ENCODE results near the gene INPP4A. TPM values are rescaled to one million over a fixed set of nuclear protein-coding genes. Genes with fewer than 3 reads are reported as not detected.
A peak's percentile ranks its signal among the peaks of the same experiment; 100 is the strongest.

Gene INPP4A
- total RNA-seq, 2 donors from 2014 or later: 10.9 to 12.2 TPM

DNA sequence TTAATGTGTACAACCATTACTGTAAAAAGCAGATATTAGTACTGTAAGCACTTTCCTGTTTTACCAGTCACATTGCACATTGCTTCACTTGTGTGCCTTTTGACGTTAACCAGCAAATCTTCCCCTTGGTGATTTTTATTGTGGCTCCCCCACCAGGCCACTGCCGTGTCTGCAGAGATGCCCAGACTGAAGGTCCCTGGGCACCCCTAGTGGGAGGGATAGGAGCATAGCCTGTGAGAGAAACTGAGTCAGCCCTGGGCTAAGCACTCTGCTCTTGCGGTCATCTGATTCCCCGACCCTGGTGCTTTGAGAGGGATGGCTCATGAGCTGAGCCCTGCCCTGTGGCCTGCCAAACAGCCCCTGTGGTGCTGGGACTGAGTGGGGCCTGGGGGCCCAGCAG, 73.4 kb downstream of the INPP4A start:
- ATAC-seq: no peak
- no peaks in the 10 kb centered on the region for H3K27me3 ChIP-seq
- no peak for TF ChIP-seq POLR2A (IDR thresholded peaks at IDR 0.05)
- TF ChIP-seq, protein P1, sequence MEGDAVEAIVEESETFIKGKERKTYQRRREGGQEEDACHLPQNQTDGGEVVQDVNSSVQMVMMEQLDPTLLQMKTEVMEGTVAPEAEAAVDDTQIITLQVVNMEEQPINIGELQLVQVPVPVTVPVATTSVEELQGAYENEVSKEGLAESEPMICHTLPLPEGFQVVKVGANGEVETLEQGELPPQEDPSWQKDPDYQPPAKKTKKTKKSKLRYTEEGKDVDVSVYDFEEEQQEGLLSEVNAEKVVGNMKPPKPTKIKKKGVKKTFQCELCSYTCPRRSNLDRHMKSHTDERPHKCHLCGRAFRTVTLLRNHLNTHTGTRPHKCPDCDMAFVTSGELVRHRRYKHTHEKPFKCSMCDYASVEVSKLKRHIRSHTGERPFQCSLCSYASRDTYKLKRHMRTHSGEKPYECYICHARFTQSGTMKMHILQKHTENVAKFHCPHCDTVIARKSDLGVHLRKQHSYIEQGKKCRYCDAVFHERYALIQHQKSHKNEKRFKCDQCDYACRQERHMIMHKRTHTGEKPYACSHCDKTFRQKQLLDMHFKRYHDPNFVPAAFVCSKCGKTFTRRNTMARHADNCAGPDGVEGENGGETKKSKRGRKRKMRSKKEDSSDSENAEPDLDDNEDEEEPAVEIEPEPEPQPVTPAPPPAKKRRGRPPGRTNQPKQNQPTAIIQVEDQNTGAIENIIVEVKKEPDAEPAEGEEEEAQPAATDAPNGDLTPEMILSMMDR (IDR thresholded peaks at IDR 0.05): peak in 4 of 7 experiments; percentile 12 to 39 (median 23)
- H3K9me3 ChIP-seq: no peaks in the 10 kb centered on the region
- H3K27ac ChIP-seq: no peak overlapping the region
- H3K36me3 ChIP-seq (replicated peaks in 1 of 2; ENCODE audit: insufficient read depth in 1 of 2, low read depth in 2 of 2): no peaks in the 10 kb centered on the region
- no peak overlapping the region for H3K4me3 ChIP-seq
- DNase-seq: peak in 2 of 4 donors; percentile 19 to 35
- H3K4me1 ChIP-seq: peaks cover 5% of the 10 kb centered on the region
- intact Hi-C loops (cut with DNase I): no loop called here
- WGBS, 2 donors: 55 to 68% methylated on average over 3 to 4 of the region's 4 CpGs

- Histone ChIP-seq H3K27me3 (no peaks in the 10 kb centered on the region), H3K9me3 (no peaks in the 10 kb centered on the region), H3K4me1 (peaks cover 9% of the 10 kb centered on the region), H3K4me3 (no peak overlapping the region), H3K27ac (no peak overlapping the region), H3K36me3 (replicated peaks in 1 of 2; ENCODE audit: insufficient read depth in 1 of 2, low read depth in 2 of 2) (no peaks in the 10 kb centered on the region)
- DNase-seq (peak in 1 of 4 donors; percentile 34), ATAC-seq (no peak)
- intact Hi-C loops (cut with DNase I): no loop called here
- 46 to 57% methylated on average over 6 of the region's 6 CpGs for WGBS, 2 donors
- TF ChIP-seq, protein P1 (IDR thresholded peaks at IDR 0.05): no peak
- no peak for TF ChIP-seq POLR2A (IDR thresholded peaks at IDR 0.05)
Observed at GRCh38 chr2:98519156-98519555, 74.5 kb downstream of the INPP4A start.

DNA sequence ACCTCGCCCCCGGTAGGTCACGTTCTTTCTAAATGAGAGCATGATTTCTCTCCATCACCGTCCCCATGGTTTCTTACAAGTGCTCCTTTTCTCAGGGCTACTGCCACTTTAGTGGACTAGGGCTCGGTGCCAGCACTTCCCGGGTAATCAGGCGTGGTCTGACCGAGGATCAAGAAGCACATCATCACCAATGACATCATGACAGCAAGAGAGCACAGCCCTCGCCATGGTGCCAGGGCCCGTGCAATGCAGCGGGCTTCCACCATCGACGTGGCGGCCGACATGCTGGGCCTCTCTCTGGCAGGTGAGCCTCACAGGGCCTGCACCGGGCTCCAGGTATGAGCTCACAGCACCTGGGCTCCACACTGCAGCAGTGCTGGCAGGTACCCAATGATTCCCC, 75.2 kb downstream of the INPP4A start:
- WGBS, 2 donors: 89 to 92% methylated on average over 16 of the region's 16 CpGs

DNA sequence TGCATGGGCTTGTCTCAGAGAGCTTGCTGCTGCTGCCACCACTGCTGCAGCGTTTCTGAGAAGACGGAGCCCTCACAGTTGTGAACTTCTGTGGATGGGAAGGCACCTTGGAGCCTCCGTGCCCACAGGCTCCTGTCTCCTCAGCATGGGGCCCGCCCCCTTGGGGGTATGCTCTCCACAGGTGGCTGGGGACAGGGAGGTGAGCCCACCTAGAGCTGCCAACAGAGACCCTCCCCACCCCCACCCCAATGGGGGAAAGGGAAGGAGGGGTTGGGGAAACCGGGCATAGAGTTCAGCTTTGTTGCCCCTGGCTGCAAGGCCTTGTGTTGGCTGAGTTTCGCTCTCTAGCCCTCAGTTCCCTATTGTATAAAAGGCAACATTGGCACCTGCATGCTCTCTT, 76.1 kb downstream of the INPP4A start:
- H3K27me3 ChIP-seq: no peaks in the 10 kb centered on the region
- no peak overlapping the region for H3K27ac ChIP-seq
- TF ChIP-seq POLR2A (IDR thresholded peaks at IDR 0.05): no peak
- TF ChIP-seq, protein P1 (IDR thresholded peaks at IDR 0.05): no peak
- peaks cover 13% of the 10 kb centered on the region for H3K4me1 ChIP-seq
- ATAC-seq: no peak
- no peaks in the 10 kb centered on the region for H3K9me3 ChIP-seq
- 91 to 94% methylated on average over 5 to 6 of the region's 6 CpGs for whole genome bisulfite sequencing, 2 donors
- H3K4me3 ChIP-seq: no peak overlapping the region
- no peaks in the 10 kb centered on the region for H3K36me3 ChIP-seq (replicated peaks in 1 of 2; ENCODE audit: insufficient read depth in 1 of 2, low read depth in 2 of 2)
- DNase-seq: no peak
- intact Hi-C loops (cut with DNase I): no loop called here

More for the DNA sequence above, 75.2 kb downstream of the INPP4A start:
- Histone ChIP-seq H3K36me3 (replicated peaks in 1 of 2; ENCODE audit: insufficient read depth in 1 of 2, low read depth in 2 of 2) (no peaks in the 10 kb centered on the region), H3K27me3 (no peaks in the 10 kb centered on the region), H3K4me3 (no peak overlapping the region), H3K4me1 (peaks cover 13% of the 10 kb centered on the region), H3K9me3 (no peaks in the 10 kb centered on the region), H3K27ac (no peak overlapping the region)
- DNase-seq (peak in 3 of 4 donors; percentile 19 to 34 (median 32)), ATAC-seq (no peak)
- no peak for TF ChIP-seq POLR2A (IDR thresholded peaks at IDR 0.05)
- TF ChIP-seq, protein P1 (IDR thresholded peaks at IDR 0.05): no peak
- intact Hi-C loops (cut with DNase I): no loop called here

DNA sequence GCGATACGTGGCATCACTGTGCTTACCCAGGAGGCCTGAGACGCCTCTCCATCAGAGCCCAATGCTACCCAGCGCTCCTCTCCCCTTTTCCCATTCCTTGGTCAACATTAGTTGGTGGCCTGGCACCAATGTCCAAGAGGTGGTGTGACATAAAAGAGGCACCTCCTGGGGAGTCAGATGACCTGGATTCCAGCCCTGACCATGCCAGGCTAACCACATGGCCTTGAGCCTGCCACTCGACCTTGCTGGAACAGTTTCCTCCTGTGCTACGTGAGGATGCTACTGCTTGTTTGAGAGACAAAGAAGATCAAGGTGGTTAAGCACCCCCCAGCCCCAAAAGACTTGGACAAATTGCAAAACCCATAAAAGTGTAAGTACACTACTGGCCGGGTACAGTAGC, 76.6 kb downstream of the INPP4A start:
- 77 to 79% methylated on average over 7 of the region's 7 CpGs for WGBS, 2 donors
- ATAC-seq: no peak
- TF ChIP-seq, protein P1 (IDR thresholded peaks at IDR 0.05): no peak
- no peak for TF ChIP-seq POLR2A (IDR thresholded peaks at IDR 0.05)

More for the DNA sequence above, 76.6 kb downstream of the INPP4A start:
- Histone ChIP-seq H3K4me1 (peaks cover 13% of the 10 kb centered on the region), H3K9me3 (no peaks in the 10 kb centered on the region), H3K4me3 (no peak overlapping the region), H3K27ac (no peak overlapping the region), H3K36me3 (replicated peaks in 1 of 2; ENCODE audit: insufficient read depth in 1 of 2, low read depth in 2 of 2) (no peaks in the 10 kb centered on the region), H3K27me3 (no peaks in the 10 kb centered on the region)
- intact Hi-C loops (cut with DNase I): no loop called here
- no peak for DNase-seq
